DMS153 treated with DMSO at 0.1 percent for 48 hours (cell line): ENCODE results near the gene NUDT15.
A peak's percentile ranks its signal among the peaks of the same experiment; 100 is the strongest.
"Not testable (repeated sequence)": the region's sequence is repeated elsewhere in the genome, so short reads cannot be mapped to it uniquely, and the experiment has no call there.

Experiments
- DNase-seq: peaks from one replicate; lab custom pipeline; 2025; ENCODE audit not compliant: unreplicated experiment; lab: John Stamatoyannopoulos, UW

The NUDT15 gene

GRCh38 chr13:48037346-48038173 is at the start of gene NUDT15:
Gene NUDT15, plus strand, starts transcription at chr13:48037726. Its CDS starts 21 bp downstream, at chr13:48037747.
- peak; percentile 90 for DNase-seq

GRCh38 chr13:47990427-47990826 is 47.1 kb upstream of the NUDT15 start:
- DNase-seq: no peak

- DNase-seq: no peak
Measured at GRCh38 chr13:47990920-47991466, 46.5 kb upstream of the NUDT15 start.

GRCh38 chr13:47991859-47992258 is 45.7 kb upstream of the NUDT15 start:
- DNase-seq: no peak

GRCh38 chr13:47997384-47997783 is 40.1 kb upstream of the NUDT15 start:
- no peak for DNase-seq

GRCh38 chr13:47999973-48000372 is 37.6 kb upstream of the NUDT15 start:
- no peak for DNase-seq

- DNase-seq: no peak
Measured at GRCh38 chr13:48000559-48001113, 36.9 kb upstream of the NUDT15 start.

- DNase-seq: peak; percentile 69
Measured at GRCh38 chr13:48001114-48001881, 36.2 kb upstream of the NUDT15 start, which contains the start of gene SUCLA2. Gene SUCLA2, minus strand, starts transcription at chr13:48001273. Its CDS starts 4 bp downstream, at chr13:48001269.

- not testable (repeated sequence) for DNase-seq
Measured at GRCh38 chr13:48001999-48002398, 35.5 kb upstream of the NUDT15 start.

GRCh38 chr13:48004201-48004600 is 33.3 kb upstream of the NUDT15 start:
- no peak for DNase-seq

- no peak for DNase-seq
Measured at GRCh38 chr13:48006396-48006795, 31.1 kb upstream of the NUDT15 start.

- no peak for DNase-seq
Measured at GRCh38 chr13:48009284-48009683, 28.2 kb upstream of the NUDT15 start.

- DNase-seq: no peak
Measured at GRCh38 chr13:48010698-48011097, 26.8 kb upstream of the NUDT15 start.

- no peak for DNase-seq
Measured at GRCh38 chr13:48012668-48013067, 24.9 kb upstream of the NUDT15 start.

GRCh38 chr13:48014359-48014758 is 23.2 kb upstream of the NUDT15 start:
- no peak for DNase-seq

- no peak for DNase-seq
Measured at GRCh38 chr13:48018637-48019036, 18.9 kb upstream of the NUDT15 start.

GRCh38 chr13:48019796-48020195 is 17.7 kb upstream of the NUDT15 start:
- no peak for DNase-seq

GRCh38 chr13:48028066-48028465 is 9.5 kb upstream of the NUDT15 start:
- DNase-seq: no peak

- no peak for DNase-seq
Measured at GRCh38 chr13:48029859-48030258, 7.7 kb upstream of the NUDT15 start.

- DNase-seq: no peak
Measured at GRCh38 chr13:48038761-48039160, 1.2 kb downstream of the NUDT15 start.

GRCh38 chr13:48040049-48040448 is 2.5 kb downstream of the NUDT15 start:
- DNase-seq: no peak
